PFSK-1 (cell line): Measurements from ENCODE around the gene ZNF366.

Experiments used
- FOXP2 ChIP-seq: optimal IDR thresholded peaks from 2 replicates; pipeline ENCODE3; 2011; ENCODE audit warnings: borderline replicate concordance, control low read depth, inconsistent platforms; ENCODE audit not compliant: insufficient read depth; ENCODE audit errors: extremely low read length, extremely low read depth
- POLR2AphosphoS5 ChIP-seq: IDR thresholded peaks from 2 replicates; pipeline ENCODE4 v1.6.1; 2012; ENCODE audit warnings: low read depth, mild to moderate bottlenecking, control low read depth, low read length, moderate library complexity
- REST ChIP-seq, 2 experiments: IDR thresholded peaks; 2 replicates each; pipeline versions ENCODE4 v1.6.1 to v1.8.0; 2011 to 2012; ENCODE audit warnings: low read depth in 2 of 2, low read length in 2 of 2, control low read depth in 1 of 2, inconsistent platforms in 1 of 2, mild to moderate bottlenecking in 1 of 2, moderate library complexity in 1 of 2; ENCODE audit not compliant: insufficient read depth in 1 of 2
- SIN3A ChIP-seq: IDR thresholded peaks from 2 replicates; pipeline ENCODE4 v1.6.1; 2012; ENCODE audit warnings: mild to moderate bottlenecking, low read length, moderate library complexity, borderline replicate concordance; ENCODE audit not compliant: insufficient read depth
- TAF1 ChIP-seq: IDR thresholded peaks from 2 replicates; pipeline ENCODE4 v1.6.1; 2012; ENCODE audit warnings: low read length, control low read depth, borderline replicate concordance; ENCODE audit not compliant: insufficient read depth

The ZNF366 gene

DNA sequence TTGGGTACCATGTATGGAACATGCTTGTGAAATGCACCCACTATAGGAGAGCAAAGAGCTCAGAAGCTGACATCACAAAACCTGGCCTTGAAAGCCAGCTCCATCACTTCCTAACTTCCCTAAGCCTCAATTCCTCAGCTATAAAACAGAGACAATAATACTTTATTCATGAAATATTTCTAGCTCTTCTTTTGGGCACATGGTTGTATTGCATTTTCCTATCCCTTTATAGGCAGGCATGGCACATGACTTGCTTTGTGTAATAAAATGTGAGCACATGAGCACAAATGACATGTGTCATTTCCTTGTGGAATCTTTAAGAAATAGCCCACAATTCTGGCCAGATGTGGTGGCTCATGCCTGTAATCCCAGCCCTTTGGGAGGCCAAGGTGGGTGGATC is 18.5 kb downstream of the ZNF366 start:
- no peak for TF ChIP-seq TAF1
- no peak for TF ChIP-seq POLR2AphosphoS5

DNA sequence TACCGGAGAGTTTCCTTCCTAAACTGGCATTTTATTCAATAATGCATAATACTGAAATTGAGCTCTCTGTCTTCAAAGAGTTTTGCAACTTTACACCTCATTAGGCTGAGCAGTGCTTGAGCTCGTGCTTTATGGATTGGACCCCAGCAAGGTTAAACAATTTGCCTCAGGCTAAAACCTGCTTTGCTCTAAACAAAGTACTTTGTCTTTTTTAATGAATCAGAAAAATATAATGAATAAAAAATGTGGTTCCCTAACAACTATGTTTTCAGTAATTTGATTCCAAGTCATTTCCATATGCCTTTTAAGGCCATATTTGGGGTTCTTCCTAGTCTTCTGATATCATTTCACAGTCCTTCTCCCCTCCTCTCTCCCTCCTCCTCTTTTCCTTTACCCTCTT is 20.0 kb downstream of the ZNF366 start:
- no peak for TF ChIP-seq SIN3A
- TF ChIP-seq TAF1 = no peak

- no peak for TF ChIP-seq POLR2AphosphoS5
- no peak for TF ChIP-seq SIN3A
- no peak for TF ChIP-seq REST (IDR thresholded peaks at IDR 0.05; ENCODE audit: insufficient read depth in 1 of 2, low read depth in 2 of 2, low read length in 2 of 2)
- TF ChIP-seq TAF1 = no peak
- no peak for TF ChIP-seq FOXP2
Measured at GRCh38 chr5:72486371-72486770, 20.8 kb downstream of the ZNF366 start.

DNA sequence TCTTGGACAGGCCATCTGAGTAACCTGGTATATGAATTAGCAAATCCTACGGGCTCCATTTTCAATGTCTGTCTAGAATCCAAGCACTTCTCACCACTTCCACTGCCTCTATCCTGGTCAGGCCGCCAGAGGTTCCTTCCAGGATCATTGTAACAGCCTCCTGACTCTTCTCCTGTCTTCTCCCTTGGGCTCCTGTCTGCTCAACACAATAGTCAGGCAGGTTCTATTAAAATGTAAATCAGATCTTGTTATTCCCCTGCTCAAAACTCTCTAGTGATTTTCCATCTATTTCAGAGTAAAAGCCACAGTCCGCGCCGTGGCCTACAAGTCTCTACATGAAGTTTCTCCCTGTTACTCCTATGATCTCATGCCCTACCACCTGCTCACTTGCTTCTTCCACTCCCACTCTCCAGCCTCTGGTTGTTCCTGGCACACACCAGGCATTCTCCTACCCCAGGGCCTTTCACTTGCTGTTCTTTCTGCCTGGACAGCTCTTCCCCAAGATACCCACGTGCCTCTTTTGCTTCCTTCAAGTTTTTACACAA is 21.7 kb downstream of the ZNF366 start:
- TF ChIP-seq TAF1 (no peak), REST (IDR thresholded peaks at IDR 0.05; ENCODE audit: insufficient read depth in 1 of 2, low read depth in 2 of 2, low read length in 2 of 2) (no peak), SIN3A (no peak), FOXP2 (no peak), POLR2AphosphoS5 (no peak)

GRCh38 chr5:72482046-72482445 is 25.2 kb downstream of the ZNF366 start:
- TF ChIP-seq TAF1 (no peak), FOXP2 (no peak), SIN3A (no peak), POLR2AphosphoS5 (no peak), REST (IDR thresholded peaks at IDR 0.05; ENCODE audit: insufficient read depth in 1 of 2, low read depth in 2 of 2, low read length in 2 of 2) (no peak)

GRCh38 chr5:72480841-72481240 is 26.4 kb downstream of the ZNF366 start:
- TF ChIP-seq REST (IDR thresholded peaks at IDR 0.05; ENCODE audit: insufficient read depth in 1 of 2, low read depth in 2 of 2, low read length in 2 of 2) = no peak
